ENCODE measurements around the gene AARS2. TPM values are rescaled to one million over a fixed set of nuclear protein-coding genes. Genes with fewer than 3 reads are reported as not detected.

AARS2 gene
- total and polyA plus RNA-seq, 9 of the 15 experiments (the other 6 are each of a cell fraction or from before 2014, with no cell fraction given), result 0.97 to 34.0 (median 18.3) TPM

- TF ChIP-seq, protein P1, sequence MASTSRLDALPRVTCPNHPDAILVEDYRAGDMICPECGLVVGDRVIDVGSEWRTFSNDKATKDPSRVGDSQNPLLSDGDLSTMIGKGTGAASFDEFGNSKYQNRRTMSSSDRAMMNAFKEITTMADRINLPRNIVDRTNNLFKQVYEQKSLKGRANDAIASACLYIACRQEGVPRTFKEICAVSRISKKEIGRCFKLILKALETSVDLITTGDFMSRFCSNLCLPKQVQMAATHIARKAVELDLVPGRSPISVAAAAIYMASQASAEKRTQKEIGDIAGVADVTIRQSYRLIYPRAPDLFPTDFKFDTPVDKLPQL (IDR thresholded peaks at IDR 0.05; ENCODE audit: extremely low read depth, insufficient read length), result no peak
- TF ChIP-seq MECOM (CRISPR knock-in tag; IDR thresholded peaks at IDR 0.05), result no peak
- TF ChIP-seq ZNF224 (CRISPR knock-in tag; IDR thresholded peaks at IDR 0.05), result no peak
- no peak for TF ChIP-seq ZBTB43 (CRISPR knock-in tag; IDR thresholded peaks at IDR 0.05)
- no peak for TF ChIP-seq ZBTB8A (IDR thresholded peaks at IDR 0.05; ENCODE audit: partially characterized antibody)
- no peak for TF ChIP-seq ZNF512 (tag; IDR thresholded peaks at IDR 0.05)
- peak; percentile 65 for TF ChIP-seq USF1 (CRISPR knock-in tag; IDR thresholded peaks at IDR 0.05)
- TF ChIP-seq, protein P2, sequence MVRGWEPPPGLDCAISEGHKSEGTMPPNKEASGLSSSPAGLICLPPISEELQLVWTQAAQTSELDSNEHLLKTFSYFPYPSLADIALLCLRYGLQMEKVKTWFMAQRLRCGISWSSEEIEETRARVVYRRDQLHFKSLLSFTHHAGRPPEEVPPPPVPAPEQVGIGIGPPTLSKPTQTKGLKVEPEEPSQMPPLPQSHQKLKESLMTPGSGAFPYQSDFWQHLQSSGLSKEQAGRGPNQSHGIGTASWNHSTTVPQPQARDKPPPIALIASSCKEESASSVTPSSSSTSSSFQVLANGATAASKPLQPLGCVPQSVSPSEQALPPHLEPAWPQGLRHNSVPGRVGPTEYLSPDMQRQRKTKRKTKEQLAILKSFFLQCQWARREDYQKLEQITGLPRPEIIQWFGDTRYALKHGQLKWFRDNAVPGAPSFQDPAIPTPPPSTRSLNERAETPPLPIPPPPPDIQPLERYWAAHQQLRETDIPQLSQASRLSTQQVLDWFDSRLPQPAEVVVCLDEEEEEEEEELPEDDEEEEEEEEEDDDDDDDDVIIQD (CRISPR knock-in tag; IDR thresholded peaks at IDR 0.05), result no peak
- TF ChIP-seq TBP (optimal IDR thresholded peaks at IDR 0.05; ENCODE audit: low read depth, low read length), result peak; percentile 43
- TF ChIP-seq, protein P3, sequence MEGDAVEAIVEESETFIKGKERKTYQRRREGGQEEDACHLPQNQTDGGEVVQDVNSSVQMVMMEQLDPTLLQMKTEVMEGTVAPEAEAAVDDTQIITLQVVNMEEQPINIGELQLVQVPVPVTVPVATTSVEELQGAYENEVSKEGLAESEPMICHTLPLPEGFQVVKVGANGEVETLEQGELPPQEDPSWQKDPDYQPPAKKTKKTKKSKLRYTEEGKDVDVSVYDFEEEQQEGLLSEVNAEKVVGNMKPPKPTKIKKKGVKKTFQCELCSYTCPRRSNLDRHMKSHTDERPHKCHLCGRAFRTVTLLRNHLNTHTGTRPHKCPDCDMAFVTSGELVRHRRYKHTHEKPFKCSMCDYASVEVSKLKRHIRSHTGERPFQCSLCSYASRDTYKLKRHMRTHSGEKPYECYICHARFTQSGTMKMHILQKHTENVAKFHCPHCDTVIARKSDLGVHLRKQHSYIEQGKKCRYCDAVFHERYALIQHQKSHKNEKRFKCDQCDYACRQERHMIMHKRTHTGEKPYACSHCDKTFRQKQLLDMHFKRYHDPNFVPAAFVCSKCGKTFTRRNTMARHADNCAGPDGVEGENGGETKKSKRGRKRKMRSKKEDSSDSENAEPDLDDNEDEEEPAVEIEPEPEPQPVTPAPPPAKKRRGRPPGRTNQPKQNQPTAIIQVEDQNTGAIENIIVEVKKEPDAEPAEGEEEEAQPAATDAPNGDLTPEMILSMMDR (IDR thresholded peaks at IDR 0.05 in 2 of 3, conservative IDR thresholded peaks at IDR 0.05 in 1 of 3; ENCODE audit: insufficient read depth in 2 of 3, low read depth in 1 of 3, low read length in 3 of 3), result peak; percentile 62 to 74 (median 65)
- no peak for TF ChIP-seq FOS (IDR thresholded peaks at IDR 0.05; ENCODE audit: extremely low read depth, insufficient read length)
- TF ChIP-seq RBFOX2 (IDR thresholded peaks at IDR 0.05; ENCODE audit: low read depth, low read length), result peak; percentile 84
- 0 out of 2 replicates have a peak, but pooled peaks have one; percentile 61 for TF ChIP-seq TOE1 (IDR thresholded peaks at IDR 0.05; ENCODE audit: borderline replicate concordance)
- TF ChIP-seq TOE1 (CRISPR knock-in tag; IDR thresholded peaks at IDR 0.05; ENCODE audit: borderline replicate concordance, low read depth), result no peak
- peak; percentile 54 for TF ChIP-seq ETS1 (conservative IDR thresholded peaks at IDR 0.05; ENCODE audit: control insufficient read depth, low read depth, low read length)
- no peak for TF ChIP-seq MTA2 (IDR thresholded peaks at IDR 0.05; ENCODE audit: low read depth)
- no peak; the same call in 1 of the 2 replicates for TF ChIP-seq ILF3 (IDR thresholded peaks at IDR 0.05; ENCODE audit: borderline replicate concordance)
These were observed 48.0 kb downstream of the AARS2 start, which contains the start of gene NFKBIE (continued) for GRCh38 chr6:44265007-44265721.
